Measurements from ENCODE around the gene MOB3A.
"Not testable (repeated sequence)": the region's sequence is repeated elsewhere in the genome, so short reads cannot be mapped to it uniquely, and the experiment has no call there.

Gene MOB3A

GRCh38 chr19:2096034-2096479, at the start of gene MOB3A:
Gene MOB3A, minus strand, starts transcription at chr19:2096326. Its CDS starts 17,766 bp downstream, at chr19:2078560.
- peak; percentile 62 to 77 for DNase-seq (ENCODE audit: extremely low read depth in 1 of 2, low read depth in 1 of 2)

GRCh38 chr19:2145831-2146241, 49.7 kb upstream of the MOB3A start:
- DNase-seq (ENCODE audit: extremely low read depth in 1 of 2, low read depth in 1 of 2): no peak

DNA sequence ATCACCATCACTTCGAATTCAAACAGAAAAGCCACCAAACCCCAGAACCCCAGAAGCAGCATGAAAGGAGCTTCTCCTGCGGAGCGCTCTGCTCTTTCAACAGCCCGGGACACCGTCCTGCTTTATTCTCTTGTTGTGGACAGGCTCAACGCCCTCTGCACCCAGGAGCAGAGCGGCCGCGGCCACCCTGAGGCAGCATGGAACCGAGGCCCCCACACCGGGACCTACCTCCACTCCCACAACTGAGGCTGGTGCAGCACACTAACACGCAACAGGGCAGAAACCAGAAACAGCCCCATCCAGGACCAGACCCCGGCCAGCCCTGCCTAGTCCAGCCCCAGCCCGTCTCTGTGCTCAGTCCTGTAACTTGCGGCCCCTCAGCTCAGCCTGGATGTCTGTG, 48.1 kb upstream of the MOB3A start:
- no peak for DNase-seq (ENCODE audit: extremely low read depth in 1 of 2, low read depth in 1 of 2)

DNA sequence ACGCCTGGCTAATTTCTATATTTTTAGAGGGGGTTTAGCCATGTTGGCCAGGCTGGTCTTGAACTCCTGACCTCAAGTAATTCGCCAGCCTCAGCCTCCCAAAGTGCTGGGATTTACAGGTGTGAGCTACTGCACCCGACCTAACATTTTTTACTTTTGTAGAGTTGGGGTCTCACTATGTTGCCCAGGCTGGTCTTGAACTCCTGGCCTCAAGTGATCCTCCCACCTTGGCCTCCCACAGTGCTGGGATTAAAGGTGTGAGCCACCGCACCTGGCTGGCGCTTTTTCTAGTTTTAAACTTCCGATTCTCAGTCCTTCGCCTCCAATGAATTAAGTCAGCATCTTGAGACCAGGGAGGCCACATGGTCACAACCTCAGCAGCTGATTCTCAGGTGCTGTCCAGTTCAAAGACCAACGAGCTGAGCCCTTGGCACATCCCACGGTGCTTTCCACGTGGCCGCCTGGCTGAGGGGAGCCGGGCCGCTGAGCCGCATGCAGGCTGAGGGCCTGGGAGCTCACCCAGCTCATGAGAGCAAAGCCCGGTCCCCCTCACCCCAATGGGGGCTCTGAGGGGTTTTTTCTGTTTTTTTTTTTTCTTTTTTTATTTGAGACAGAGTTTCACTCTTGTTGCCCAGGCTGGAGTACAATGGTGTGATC, 46.2 kb upstream of the MOB3A start:
- no peak for DNase-seq (ENCODE audit: extremely low read depth in 1 of 2, low read depth in 1 of 2)

- DNase-seq (ENCODE audit: extremely low read depth in 1 of 2, low read depth in 1 of 2): no peak
Observed at GRCh38 chr19:2140138-2140569, 44.0 kb upstream of the MOB3A start.

DNA sequence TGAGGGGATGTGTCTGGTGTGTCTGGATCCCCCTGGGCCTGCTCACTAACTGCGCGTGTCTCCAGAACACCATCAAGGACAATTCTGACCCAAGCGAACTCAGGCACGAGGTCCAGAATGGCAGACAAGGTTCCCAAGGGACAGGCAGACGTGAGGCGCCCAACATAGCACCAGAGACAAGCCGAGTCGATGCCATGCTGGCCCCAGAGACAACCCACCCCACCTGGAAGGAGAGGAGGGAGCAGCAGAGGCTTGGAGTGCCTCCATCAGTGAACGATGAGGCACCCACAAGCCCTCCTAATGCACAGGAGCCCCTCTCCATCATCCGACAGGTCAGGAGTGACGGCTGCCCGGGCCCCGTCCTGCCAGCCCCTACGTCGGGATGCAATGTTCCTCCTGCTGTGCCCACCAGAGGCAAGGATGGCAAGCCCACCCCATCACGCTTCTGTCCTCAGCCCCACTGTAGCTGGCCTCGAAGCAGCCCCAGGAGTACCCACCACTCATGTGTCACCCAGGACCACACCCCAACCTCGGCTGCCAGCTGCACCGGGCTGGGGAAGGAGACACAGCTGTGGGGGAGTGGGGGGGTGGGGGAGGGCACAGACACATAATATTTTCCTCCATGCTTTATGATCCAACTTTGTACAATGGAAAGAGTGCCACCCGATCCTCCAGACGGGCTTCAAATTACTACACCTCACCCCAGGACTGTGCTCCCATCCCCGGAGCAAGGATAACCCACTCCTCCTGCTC, 43.4 kb upstream of the MOB3A start:
- DNase-seq (ENCODE audit: extremely low read depth in 1 of 2, low read depth in 1 of 2): no peak

DNA sequence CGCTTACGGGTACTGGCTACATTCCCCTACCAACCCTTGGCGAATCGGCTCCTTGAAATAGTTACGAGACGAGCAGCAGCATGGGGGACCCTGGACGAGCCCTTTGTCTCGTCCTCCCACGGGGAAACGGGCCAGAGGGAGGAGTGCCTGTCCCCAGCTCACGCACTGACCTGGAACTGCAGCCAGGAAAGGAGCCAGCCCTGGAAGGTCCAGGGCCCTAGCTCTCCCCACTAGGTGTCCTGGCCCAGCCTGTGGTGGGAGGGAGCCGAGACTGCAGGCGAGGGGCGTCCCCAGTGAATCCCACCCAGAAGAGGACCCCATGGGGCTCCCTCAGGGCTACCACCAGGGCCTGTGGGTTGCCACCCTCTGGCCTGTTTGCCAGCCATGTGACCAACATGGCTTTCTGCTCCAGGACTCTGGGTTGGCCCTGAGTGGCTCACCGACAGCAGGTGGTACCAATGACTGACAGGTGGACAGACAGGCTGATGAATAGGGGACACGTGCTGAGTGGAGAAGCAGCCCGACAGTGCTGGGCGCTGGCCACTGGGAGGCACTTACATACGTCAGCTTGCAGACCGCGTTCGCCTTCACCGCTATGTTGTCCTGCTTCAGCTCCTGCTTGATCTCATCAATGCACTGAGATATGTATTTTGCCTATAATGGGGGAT, 42.1 kb upstream of the MOB3A start:
- DNase-seq (ENCODE audit: extremely low read depth in 1 of 2, low read depth in 1 of 2): no peak

- DNase-seq (ENCODE audit: extremely low read depth in 1 of 2, low read depth in 1 of 2): no peak
Observed at GRCh38 chr19:2136796-2137195, 40.7 kb upstream of the MOB3A start.

DNA sequence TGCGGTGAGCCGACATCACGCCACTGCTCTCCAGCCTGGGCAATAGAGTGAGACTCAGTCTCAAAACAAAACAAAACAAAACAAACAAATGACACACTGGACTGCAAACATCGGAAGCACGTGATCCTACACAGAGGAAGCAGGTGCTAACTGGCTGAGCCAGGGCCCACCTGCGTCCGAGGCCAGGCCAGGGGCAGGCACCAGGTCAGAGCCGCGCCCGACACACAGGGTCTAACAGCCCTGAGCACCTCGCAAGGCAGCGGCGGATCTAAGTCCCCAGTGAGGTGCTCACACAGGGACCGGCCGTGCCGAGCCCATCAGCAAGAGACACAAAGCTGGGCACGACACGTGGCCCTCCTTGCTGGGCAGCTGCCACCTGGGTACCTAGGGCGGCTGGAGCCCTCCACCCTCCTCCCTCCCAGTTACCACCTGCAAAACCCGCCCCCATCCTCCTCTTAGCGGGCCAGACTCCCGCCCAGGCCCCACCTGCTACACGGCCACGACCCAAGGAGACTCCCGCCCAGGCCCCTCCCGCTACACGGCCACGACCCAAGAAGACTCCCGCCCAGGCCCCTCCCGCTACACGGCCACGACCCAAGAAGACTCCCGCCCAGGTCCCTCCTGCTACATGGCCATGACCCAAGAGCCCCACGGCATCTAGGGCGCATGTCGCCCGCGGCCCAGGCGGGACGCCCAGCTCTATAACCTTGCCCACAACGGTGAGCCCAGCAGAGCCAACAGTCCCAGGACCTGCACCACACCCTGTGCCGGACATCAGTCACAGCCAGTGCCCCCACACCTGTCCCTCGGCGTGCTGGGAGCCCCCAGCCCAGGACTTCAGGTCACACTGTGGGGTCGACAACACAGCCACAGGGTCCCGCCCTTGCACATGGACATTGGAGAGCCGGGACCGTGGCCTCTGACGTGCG, 39.6 kb upstream of the MOB3A start:
- no peak for DNase-seq (ENCODE audit: extremely low read depth in 1 of 2, low read depth in 1 of 2)

GRCh38 chr19:2132731-2133490, 36.8 kb upstream of the MOB3A start:
- DNase-seq (ENCODE audit: extremely low read depth in 1 of 2, low read depth in 1 of 2): no peak

DNA sequence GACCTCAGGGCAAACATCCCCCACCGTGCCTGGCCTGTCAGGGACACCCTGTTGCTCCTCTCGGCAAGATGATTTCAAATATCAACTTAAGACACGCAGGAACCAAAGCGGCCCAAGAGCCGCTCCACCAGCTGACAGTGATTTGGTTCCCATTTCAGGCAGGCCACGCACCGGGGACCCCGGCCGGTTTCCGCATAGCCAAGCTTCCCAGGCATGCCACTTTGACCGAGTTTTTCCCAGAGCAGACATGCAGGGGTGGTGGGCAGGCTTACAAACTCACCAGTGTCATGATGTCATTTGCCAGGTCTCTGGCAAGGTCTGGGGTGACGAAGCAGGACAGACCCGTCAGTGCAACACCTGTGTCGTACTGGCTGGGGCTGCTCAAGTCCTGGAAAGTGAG, 36.1 kb upstream of the MOB3A start:
- no peak for DNase-seq (ENCODE audit: extremely low read depth in 1 of 2, low read depth in 1 of 2)

- not testable (repeated sequence) for DNase-seq (ENCODE audit: extremely low read depth in 1 of 2, low read depth in 1 of 2)
Observed at GRCh38 chr19:2131012-2131975, 35.2 kb upstream of the MOB3A start.

DNA sequence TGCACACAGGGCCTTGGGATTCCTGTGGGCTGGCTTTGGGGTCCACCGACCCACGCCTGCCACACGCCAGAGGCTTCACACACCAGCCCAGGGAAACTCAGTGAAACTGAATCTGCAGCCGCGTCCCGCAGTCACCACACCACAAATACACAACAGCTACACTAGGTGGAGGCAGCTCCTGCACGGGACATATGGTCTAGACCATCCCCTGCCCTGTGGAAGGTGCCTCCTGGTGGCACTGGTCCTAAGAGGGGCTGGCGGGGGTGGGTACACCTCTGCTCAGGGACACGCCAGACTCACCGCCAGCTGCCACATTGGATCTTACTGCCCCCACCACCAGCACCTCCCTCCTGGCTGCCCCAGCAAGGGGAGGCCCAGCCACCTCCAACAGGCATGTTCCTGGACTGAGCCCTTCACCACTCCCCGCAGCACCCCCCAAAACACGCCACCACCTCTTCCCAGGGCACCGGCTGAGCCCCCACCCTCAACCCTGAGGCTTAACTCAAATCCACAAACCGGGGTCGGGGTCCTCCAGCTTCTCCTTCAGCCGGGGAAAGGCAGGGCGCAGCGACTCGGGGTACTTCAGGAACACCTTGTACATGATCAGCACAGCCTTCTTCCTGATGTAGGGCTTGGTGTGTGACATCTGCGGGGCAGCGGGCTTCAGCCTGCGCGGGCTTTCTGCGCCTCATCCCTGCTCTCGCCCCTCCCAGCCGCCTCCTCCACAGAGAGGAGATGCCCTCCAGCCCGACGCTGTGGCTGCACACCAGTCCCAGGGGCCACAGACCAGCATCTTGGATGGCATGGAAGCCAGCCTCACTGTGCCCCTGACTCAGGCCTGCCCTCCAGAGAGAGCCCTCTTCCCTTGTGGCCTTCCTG, 34.0 kb upstream of the MOB3A start:
- DNase-seq (ENCODE audit: extremely low read depth in 1 of 2, low read depth in 1 of 2): no peak

DNA sequence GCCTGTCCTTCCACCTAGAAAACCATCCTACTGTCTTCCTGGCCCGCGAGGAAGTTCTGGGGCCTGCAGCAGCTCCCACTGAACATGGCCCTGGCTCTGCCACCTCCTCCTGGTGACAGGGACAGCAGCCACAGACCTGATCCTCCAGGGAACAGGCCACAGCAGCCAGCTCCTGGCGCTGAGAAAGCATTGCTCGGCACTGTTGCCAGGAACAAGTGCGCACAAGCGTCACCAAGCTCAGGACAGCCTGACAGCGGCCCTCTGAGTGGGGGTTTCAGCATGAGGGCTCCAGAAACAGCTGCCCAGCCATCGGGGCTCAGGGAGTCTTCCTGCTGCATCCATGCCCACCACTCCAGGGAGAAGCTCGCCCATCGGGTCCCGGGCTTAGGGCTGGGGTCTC, 33.4 kb upstream of the MOB3A start:
- no peak for DNase-seq (ENCODE audit: extremely low read depth in 1 of 2, low read depth in 1 of 2)

GRCh38 chr19:2129022-2129421, 32.9 kb upstream of the MOB3A start:
- DNase-seq (ENCODE audit: extremely low read depth in 1 of 2, low read depth in 1 of 2): no peak

DNA sequence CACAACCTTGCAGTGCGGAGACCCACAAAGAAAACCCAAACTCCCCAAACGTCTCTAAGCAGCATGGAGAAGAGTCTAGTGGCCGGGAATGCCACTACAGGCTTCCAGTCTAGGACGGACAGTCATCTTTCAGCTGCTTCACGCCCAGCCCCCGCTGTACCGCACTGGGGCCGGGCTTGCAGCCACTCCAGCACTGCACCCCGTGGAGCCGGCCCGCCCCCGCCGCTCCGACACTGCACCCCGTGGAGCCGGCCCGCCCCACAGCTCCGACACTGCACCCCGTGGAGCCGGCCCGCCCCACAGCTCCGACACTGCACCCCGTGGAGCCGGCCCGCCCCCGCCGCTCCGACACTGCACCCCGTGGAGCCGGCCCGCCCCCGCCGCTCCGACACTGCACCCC, 32.1 kb upstream of the MOB3A start:
- DNase-seq (ENCODE audit: extremely low read depth in 1 of 2, low read depth in 1 of 2): not testable (repeated sequence)

DNA sequence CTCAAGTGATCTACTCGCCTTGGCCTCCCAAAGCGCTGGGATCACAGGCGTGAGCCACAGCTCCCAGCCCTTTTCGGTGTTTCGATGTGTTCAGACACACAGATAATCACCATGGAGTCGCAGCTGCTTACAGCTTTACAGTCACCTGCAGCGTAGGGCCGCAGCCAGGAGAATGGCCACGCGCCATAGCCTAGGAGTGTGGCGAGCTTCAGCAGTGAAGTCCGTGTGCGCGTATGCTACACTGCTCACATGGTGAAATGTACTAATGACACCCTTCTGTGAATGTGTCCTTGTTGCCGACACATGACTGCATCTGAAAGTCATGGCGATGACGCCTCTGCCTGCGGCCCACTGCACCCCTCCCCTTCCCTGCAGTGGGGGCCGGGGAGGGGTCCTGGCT, 31.6 kb upstream of the MOB3A start:
- no peak for DNase-seq (ENCODE audit: extremely low read depth in 1 of 2, low read depth in 1 of 2)
